ENCODE results near the gene CIC. TPM values are rescaled to one million over a fixed set of nuclear protein-coding genes. Genes with fewer than 3 reads are reported as not detected.

CIC gene
- total RNA-seq, 1 donor from 2014 or later = 34.6 TPM

GRCh38 chr19:42242069-42242511 is 27.0 kb upstream of the CIC start:
- intact Hi-C loops (cut with DNase I) = loop anchor here (1.0 to 10.0 kb wide), 3 partner anchors 22 to 190 kb away; partner anchors contain the start of genes CNFN and ZNF526
- no peak for DNase-seq (ENCODE audit: missing footprints)
- ATAC-seq = no peak

GRCh38 chr19:42242512-42243409 is 26.3 kb upstream of the CIC start, which contains the start of gene GSK3A:
TSS of gene GSK3A (minus strand) at chr19:42242602. CDS start at chr19:42242465, 137 bp downstream.
- DNase-seq (ENCODE audit: missing footprints) (peak; percentile 99), ATAC-seq (peak; percentile 90)
- intact Hi-C loops (cut with DNase I) = loop anchor here (1.0 to 10.0 kb wide), 3 partner anchors 22 to 190 kb away; partner anchors contain the start of genes CNFN and ZNF526

- intact Hi-C loops (cut with DNase I) = loop anchor here (2.0 to 10.0 kb wide), 4 partner anchors 24 to 188 kb away; partner anchors contain the start of genes CIC and CNFN
- peak; percentile 39 for ATAC-seq
- peak; percentile 98 for DNase-seq (ENCODE audit: missing footprints)
Measured at GRCh38 chr19:42244347-42245220, 24.5 kb upstream of the CIC start.

- ATAC-seq (no peak), DNase-seq (ENCODE audit: missing footprints) (peak; percentile 33)
- intact Hi-C loops (cut with DNase I) = loop anchor here (2.0 to 10.0 kb wide), 3 partner anchors 24 to 150 kb away; partner anchors contain the start of genes CIC and CNFN
Measured at GRCh38 chr19:42245231-42245630, 23.8 kb upstream of the CIC start.

- ATAC-seq (no peak), DNase-seq (ENCODE audit: missing footprints) (peak; percentile 86)
- intact Hi-C loops (cut with DNase I) = loop anchor here (1.0 to 10.0 kb wide), 2 partner anchors 34 to 148 kb away; partner anchors contain the start of gene CNFN
Measured at GRCh38 chr19:42246143-42246921, 22.7 kb upstream of the CIC start.

GRCh38 chr19:42246922-42247639 is 22.0 kb upstream of the CIC start:
- intact Hi-C loops (cut with DNase I) = loop anchor here (1.0 to 10.0 kb wide), 2 partner anchors 33 to 148 kb away; partner anchors contain the start of gene CNFN
- ATAC-seq (no peak), DNase-seq (ENCODE audit: missing footprints) (peak; percentile 60)

GRCh38 chr19:42247640-42248199 is 21.3 kb upstream of the CIC start:
- DNase-seq (ENCODE audit: missing footprints) (peak; percentile 28), ATAC-seq (no peak)
- intact Hi-C loops (cut with DNase I) = loop anchor here (10.0 kb wide), 1 partner anchor 147 kb away; the partner anchor contains the start of gene CNFN

- intact Hi-C loops (cut with DNase I) = loop anchor here (10.0 kb wide), 1 partner anchor 146 kb away; the partner anchor contains the start of gene CNFN
- no peak for ATAC-seq
- peak; percentile 37 for DNase-seq (ENCODE audit: missing footprints)
Measured at GRCh38 chr19:42248270-42249148, 20.5 kb upstream of the CIC start.

- DNase-seq (ENCODE audit: missing footprints) (peak; percentile 64), ATAC-seq (no peak)
- intact Hi-C loops (cut with DNase I) = loop anchor here (10.0 kb wide), 1 partner anchor 146 kb away; the partner anchor contains the start of gene CNFN
Measured at GRCh38 chr19:42249149-42249750, 19.8 kb upstream of the CIC start.

- ATAC-seq (no peak), DNase-seq (ENCODE audit: missing footprints) (no peak)
- intact Hi-C loops (cut with DNase I) = loop anchor here (5.0 to 10.0 kb wide), 2 partner anchors 145 to 173 kb away; partner anchors contain the start of gene CNFN
Measured at GRCh38 chr19:42249769-42250168, 19.3 kb upstream of the CIC start.

GRCh38 chr19:42250183-42250665 is 18.8 kb upstream of the CIC start:
- no peak for ATAC-seq
- intact Hi-C loops (cut with DNase I) = loop anchor here (5.0 kb wide), 1 partner anchor 172 kb away; no protein-coding TSS in a partner anchor
- DNase-seq (ENCODE audit: missing footprints) = peak; percentile 78

GRCh38 chr19:42250666-42251531 is 18.2 kb upstream of the CIC start:
- no peak for ATAC-seq
- intact Hi-C loops (cut with DNase I) = loop anchor here (5.0 kb wide), 1 partner anchor 171 kb away; no protein-coding TSS in a partner anchor
- peak; percentile 50 for DNase-seq (ENCODE audit: missing footprints)

GRCh38 chr19:42251572-42252358 is 17.3 kb upstream of the CIC start:
- intact Hi-C loops (cut with DNase I) = loop anchor here (5.0 kb wide), 1 partner anchor 171 kb away; no protein-coding TSS in a partner anchor
- DNase-seq (ENCODE audit: missing footprints) (peak; percentile 68), ATAC-seq (no peak)
